Inferior parietal cortex (tissue), 1 donor: ENCODE measurements around the gene MTFR2.

Source experiments
- DNase-seq: peaks from one replicate; pipeline ENCODE4 v3.0.0-alpha.2; 2016; ENCODE audit errors: extremely low spot score

The MTFR2 gene

GRCh38 chr6:136249811-136250685 is at the start of gene MTFR2:
MTFR2 (minus strand) TSS chr6:136250311; CDS start chr6:136249099, 1,212 bp downstream.
- peak; percentile 99 for DNase-seq

GRCh38 chr6:136294621-136295020 is 44.5 kb upstream of the MTFR2 start:
- no peak for DNase-seq

GRCh38 chr6:136290410-136291010 is 40.4 kb upstream of the MTFR2 start:
- peak; percentile 81 for DNase-seq

- DNase-seq: peak; percentile 100
Measured at GRCh38 chr6:136289579-136290409, 39.7 kb upstream of the MTFR2 start, which contains the start of gene BCLAF1. BCLAF1 (minus strand) TSS chr6:136289846; CDS start chr6:136279866, 9,980 bp downstream.

GRCh38 chr6:136289327-136289578 is 39.1 kb upstream of the MTFR2 start:
- peak; percentile 93 for DNase-seq

GRCh38 chr6:136288566-136289326 is 38.6 kb upstream of the MTFR2 start:
- peak; percentile 60 for DNase-seq

GRCh38 chr6:136284909-136285308 is 34.8 kb upstream of the MTFR2 start:
- DNase-seq: no peak

GRCh38 chr6:136282906-136283305 is 32.8 kb upstream of the MTFR2 start:
- no peak for DNase-seq

GRCh38 chr6:136280032-136280609 is 30.0 kb upstream of the MTFR2 start:
- DNase-seq: no peak

GRCh38 chr6:136274062-136274461 is 24.0 kb upstream of the MTFR2 start:
- DNase-seq: no peak

GRCh38 chr6:136265101-136265500 is 15.0 kb upstream of the MTFR2 start:
- DNase-seq: no peak

- no peak for DNase-seq
Measured at GRCh38 chr6:136262940-136263339, 12.8 kb upstream of the MTFR2 start.

GRCh38 chr6:136254851-136255466 is 4.8 kb upstream of the MTFR2 start:
- DNase-seq: no peak

- DNase-seq: no peak
Measured at GRCh38 chr6:136253734-136254133, 3.6 kb upstream of the MTFR2 start.

GRCh38 chr6:136252441-136252840 is 2.3 kb upstream of the MTFR2 start:
- no peak for DNase-seq

GRCh38 chr6:136251394-136251793 is 1.3 kb upstream of the MTFR2 start:
- DNase-seq: no peak

GRCh38 chr6:136250686-136251008 is 536 bp upstream of the MTFR2 start:
- no peak for DNase-seq

- DNase-seq: no peak
Measured at GRCh38 chr6:136249336-136249735, 775 bp downstream of the MTFR2 start.

- no peak for DNase-seq
Measured at GRCh38 chr6:136244061-136244616, 6.0 kb downstream of the MTFR2 start.

GRCh38 chr6:136236466-136237293 is 13.4 kb downstream of the MTFR2 start:
- DNase-seq: no peak
